Sciatic nerve (tissue), 2 donors: Measurements from ENCODE around the gene TMED9. TPM values are rescaled to one million over a fixed set of nuclear protein-coding genes. Genes with fewer than 3 reads are reported as not detected.
"Not testable (repeated sequence)": the region's sequence is repeated elsewhere in the genome, so short reads cannot be mapped to it uniquely, and the experiment has no call there.

Experiments used
- ATAC-seq: fragments of 200-7000 bp; cut with Tn5 transposase; one replicate; pipeline ENCODE4 v1.9.1; 2020; ENCODE audit warnings: mild to moderate bottlenecking, moderate library complexity
- DNase-seq: peaks from one replicate; pipeline ENCODE4 v3.0.0-alpha.2; 2020; ENCODE audit warnings: low spot score
- intact Hi-C: fragments of 100-400 bp; cut with DNase I; formaldehyde crosslinking; loops from one replicate; pipeline ENCODE4 v1.14.2; 2022
- total RNA-seq: library from RNA; stranded (reverse); fragmentation: NEBNext Ultra II Directional; extraction: Animal tissue kit (Norgen Biotek cat#: 25700); gene quantifications from one replicate; pipeline ENCODE4 v1.2.1, GENCODE V29; 2021
- donor health status: DM: no; HTN: no; CAD: no.
- donor health status: DM: no; HTN: no; CAD: no.

TMED9 gene
- total RNA-seq, 1 donor from 2014 or later, result 81.0 TPM

DNA sequence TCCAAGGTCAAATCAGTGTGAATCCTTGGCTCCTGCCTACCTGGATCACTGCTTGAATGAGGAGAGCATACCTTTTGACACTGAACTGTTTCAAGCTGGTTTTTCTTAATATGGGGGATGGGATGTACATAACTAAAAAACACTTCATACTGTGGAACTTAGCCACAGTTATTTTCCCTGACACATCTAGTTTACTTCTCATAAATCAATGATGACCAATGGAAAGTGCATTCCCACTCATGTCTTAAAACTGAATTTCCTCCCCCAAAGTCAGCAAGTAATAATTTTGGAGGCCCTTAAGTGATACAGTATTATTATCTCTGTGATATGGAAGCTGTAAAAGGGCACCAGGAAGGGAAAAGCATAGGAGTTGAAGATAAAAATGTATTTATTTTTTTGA, 38.2 kb downstream of the TMED9 start:
- intact Hi-C loops, DNase-seq, ATAC-seq: not testable (repeated sequence)

DNA sequence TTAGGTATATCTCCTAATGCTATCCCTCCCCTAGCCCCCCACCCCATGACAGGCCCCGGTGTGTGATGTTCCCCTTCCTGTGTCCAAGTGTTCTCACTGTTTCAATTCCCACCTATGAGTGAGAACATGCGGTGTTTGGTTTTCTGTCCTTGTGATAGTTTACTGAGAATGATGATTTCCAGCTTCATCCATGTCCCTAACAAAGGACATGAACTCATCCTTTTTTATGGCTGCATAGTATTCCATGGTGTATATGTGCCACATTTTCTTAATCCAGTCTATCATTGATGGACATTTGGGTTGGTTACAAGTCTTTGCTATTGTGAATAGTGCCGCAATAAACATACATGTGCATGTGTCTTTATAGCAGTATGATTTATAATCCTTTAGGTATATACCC, 42.9 kb downstream of the TMED9 start:
- DNase-seq, result not testable (repeated sequence)

DNA sequence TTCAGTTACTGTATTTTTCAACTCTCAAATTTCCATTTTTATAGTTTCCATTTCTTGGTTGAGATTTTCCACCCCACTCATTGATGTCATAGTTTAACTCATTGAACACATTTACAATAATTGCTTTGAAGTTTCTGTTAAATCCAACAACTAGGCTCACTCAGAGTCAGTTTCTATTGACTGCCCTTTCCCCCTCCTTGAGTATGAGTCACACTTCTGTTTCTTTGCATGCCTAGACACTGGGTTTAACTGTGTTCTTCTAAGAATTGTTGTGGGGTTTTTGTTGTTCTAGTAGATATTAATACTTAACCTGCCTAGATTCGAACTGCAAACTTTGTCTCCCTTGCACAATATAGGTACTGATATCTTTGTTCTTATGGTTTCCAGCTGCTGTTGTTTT, 53.5 kb downstream of the TMED9 start:
- intact Hi-C loops, ATAC-seq, DNase-seq: not testable (repeated sequence)

More for the DNA sequence above, 42.9 kb downstream of the TMED9 start:
- ATAC-seq, intact Hi-C loops: not testable (repeated sequence)

Other genes starting within 250 kb of the TMED9 start
- 70.0 TPM for gene LMAN2, start 240.5 kb upstream of the TMED9 start, total RNA-seq
- 9.3 TPM for gene RGS14, start 234.3 kb upstream of the TMED9 start, total RNA-seq
- not detected for gene SLC34A1, start 207.8 kb upstream of the TMED9 start, total RNA-seq
- gene PFN3, start 191.5 kb upstream of the TMED9 start, total RNA-seq, result not detected
- 0.49 TPM for gene F12, start 182.6 kb upstream of the TMED9 start, total RNA-seq
- gene GRK6, start 165.5 kb upstream of the TMED9 start, total RNA-seq, result 25.0 TPM
- 8.2 TPM for gene PRR7, start 145.4 kb upstream of the TMED9 start, total RNA-seq
- 63.5 TPM for gene DBN1, start 118.6 kb upstream of the TMED9 start, total RNA-seq
- 144 TPM for gene PDLIM7, start 94.6 kb upstream of the TMED9 start, total RNA-seq
- 16.2 TPM for gene DOK3, start 82.4 kb upstream of the TMED9 start, total RNA-seq
- gene DDX41, start 75.2 kb upstream of the TMED9 start, total RNA-seq, result 68.2 TPM
- 113 TPM for gene FAM193B, start 37.6 kb upstream of the TMED9 start, total RNA-seq
- gene B4GALT7, start 7.9 kb downstream of the TMED9 start, total RNA-seq, result 16.5 TPM
- 3.0 TPM for gene FAM153A, start 190.7 kb downstream of the TMED9 start, total RNA-seq